ENCODE data around the gene GMPPA.

GMPPA gene

GRCh38 chr2:219486380-219486959 lies 12.2 kb upstream of the GMPPA start:
- no peak for ATAC-seq

- ATAC-seq = no peak
Measured at GRCh38 chr2:219488149-219488843, 10.4 kb upstream of the GMPPA start.

- ATAC-seq = no peak
Measured at GRCh38 chr2:219488844-219489194, 9.9 kb upstream of the GMPPA start.

- ATAC-seq = no peak
Measured at GRCh38 chr2:219489315-219489714, 9.4 kb upstream of the GMPPA start.

- no peak for ATAC-seq
Measured at GRCh38 chr2:219490186-219490585, 8.5 kb upstream of the GMPPA start.

GRCh38 chr2:219490600-219491130 lies 8.0 kb upstream of the GMPPA start:
- no peak for ATAC-seq

- ATAC-seq = no peak
Measured at GRCh38 chr2:219491278-219491963, 7.3 kb upstream of the GMPPA start.

GRCh38 chr2:219492575-219492974 lies 6.1 kb upstream of the GMPPA start:
- no peak for ATAC-seq

GRCh38 chr2:219493086-219493485 lies 5.6 kb upstream of the GMPPA start:
- ATAC-seq = no peak

GRCh38 chr2:219494952-219495530 lies 3.6 kb upstream of the GMPPA start:
- no peak for ATAC-seq

GRCh38 chr2:219495531-219496122 lies 3.1 kb upstream of the GMPPA start:
- no peak for ATAC-seq

- ATAC-seq = no peak
Measured at GRCh38 chr2:219496247-219496824, 2.4 kb upstream of the GMPPA start.

GRCh38 chr2:219496825-219497494 lies 1.7 kb upstream of the GMPPA start:
- no peak for ATAC-seq

- ATAC-seq = peak in 1 of 2 donors; percentile 5
Measured at GRCh38 chr2:219497495-219498279, 1.0 kb upstream of the GMPPA start.

GRCh38 chr2:219499058-219499307 lies 292 bp downstream of the GMPPA start:
- no peak for ATAC-seq

GRCh38 chr2:219499555-219499954 lies 864 bp downstream of the GMPPA start:
- ATAC-seq = no peak

- ATAC-seq = no peak
Measured at GRCh38 chr2:219500135-219500534, 1.4 kb downstream of the GMPPA start.

- no peak for ATAC-seq
Measured at GRCh38 chr2:219501849-219502248, 3.2 kb downstream of the GMPPA start.

- no peak for ATAC-seq
Measured at GRCh38 chr2:219502618-219503017, 3.9 kb downstream of the GMPPA start.

GRCh38 chr2:219505585-219505984 lies 6.9 kb downstream of the GMPPA start:
- no peak for ATAC-seq

GRCh38 chr2:219506153-219506801 lies 7.6 kb downstream of the GMPPA start:
- no peak for ATAC-seq
